SU-DHL-6 (cell line): Measurements from ENCODE around the gene PUS10.

Experiments used
- H2AFZ ChIP-seq: fragments of 200-600 bp; sonication (generic); 2 replicates; pipeline ENCODE4 v1.6.1; 2014; ENCODE audit warnings: low read depth, mild to moderate bottlenecking, moderate library complexity, mixed read lengths, antibody characterized with exemption, low read length; ENCODE audit not compliant: severe bottlenecking
- H3F3A ChIP-seq: fragments of 200-600 bp; shearing (Covaris generic); 2 replicates; pipeline ENCODE4 v1.6.0; 2016; ENCODE audit warnings: antibody characterized with exemption, mild to moderate bottlenecking; ENCODE audit not compliant: insufficient read depth
- H3K27ac ChIP-seq: fragments of 200-600 bp; sonication (generic); 2 replicates; pipeline ENCODE4 v1.5.1; 2016; ENCODE audit warnings: low read depth, mild to moderate bottlenecking, low read length, moderate library complexity, mixed read lengths
- H3K27me3 ChIP-seq: fragments of 200-600 bp; sonication (generic), shearing (Covaris generic); 2 replicates; pipeline ENCODE4 v1.6.0; 2014; ENCODE audit warnings: mild to moderate bottlenecking, low read length
- H3K36me3 ChIP-seq: fragments of 200-600 bp; sonication (generic); 2 replicates; pipeline ENCODE4 v1.6.1; 2014; ENCODE audit warnings: mild to moderate bottlenecking, low read length, mixed read lengths
- H3K4me2 ChIP-seq: fragments of 300-600, 200-600 bp; shearing (Covaris generic), sonication (generic); 2 replicates; pipeline ENCODE4 v1.6.0; 2014; ENCODE audit warnings: low read length, low read depth, mild to moderate bottlenecking; ENCODE audit not compliant: poor library complexity, severe bottlenecking
- H3K4me3 ChIP-seq: fragments of 200-600 bp; sonication (generic); 2 replicates; pipeline ENCODE4 v1.5.1; 2014; ENCODE audit warnings: antibody characterized with exemption, low read length, mild to moderate bottlenecking, mixed read lengths; ENCODE audit not compliant: insufficient read depth, poor library complexity, severe bottlenecking
- H3K79me2 ChIP-seq: fragments of 200-600 bp; sonication (generic); 2 replicates; pipeline ENCODE4 v1.6.1; 2014; ENCODE audit warnings: mild to moderate bottlenecking, low read length, moderate library complexity; ENCODE audit not compliant: insufficient read depth
- H3K9ac ChIP-seq: fragments of 200-600 bp; sonication (generic); 2 replicates; pipeline ENCODE4 v1.7.0; 2014; ENCODE audit warnings: mild to moderate bottlenecking, low read length
- H3K9me2 ChIP-seq: fragments of 200-600 bp; sonication (generic); replicated peaks from 2 replicates; pipeline ENCODE4 v1.6.1; 2014; ENCODE audit warnings: low read length; ENCODE audit not compliant: insufficient read depth
- H3K9me3 ChIP-seq: fragments of 200-600 bp; sonication (generic); 2 replicates; pipeline ENCODE4 v1.6.1; 2014; ENCODE audit warnings: low read length, mixed read lengths; ENCODE audit not compliant: insufficient read depth
- H4K20me1 ChIP-seq: fragments of 200-600 bp; sonication (generic); 2 replicates; pipeline ENCODE4 v1.6.1; 2014; ENCODE audit warnings: low read depth, mild to moderate bottlenecking, antibody characterized with exemption, low read length, moderate library complexity, mixed read lengths
- EZH2phosphoT487 ChIP-seq: fragments of 200-600 bp; sonication (generic), shearing (Covaris generic); conservative IDR thresholded peaks from 2 replicates; pipeline ENCODE4 v1.6.1; 2018; ENCODE audit warnings: mild to moderate bottlenecking, antibody characterized with exemption, low read length, moderate library complexity, mixed read lengths
- TF ChIP-seq, protein P1 (sequence below): fragments of 200-600 bp; sonication (generic); IDR thresholded peaks from one replicate; pipeline ENCODE4 v1.5.1; 2017; ENCODE audit warnings: antibody characterized with exemption, mild to moderate bottlenecking, low read length, moderate library complexity; ENCODE audit not compliant: insufficient read depth, poor library complexity, severe bottlenecking

PUS10 gene

DNA sequence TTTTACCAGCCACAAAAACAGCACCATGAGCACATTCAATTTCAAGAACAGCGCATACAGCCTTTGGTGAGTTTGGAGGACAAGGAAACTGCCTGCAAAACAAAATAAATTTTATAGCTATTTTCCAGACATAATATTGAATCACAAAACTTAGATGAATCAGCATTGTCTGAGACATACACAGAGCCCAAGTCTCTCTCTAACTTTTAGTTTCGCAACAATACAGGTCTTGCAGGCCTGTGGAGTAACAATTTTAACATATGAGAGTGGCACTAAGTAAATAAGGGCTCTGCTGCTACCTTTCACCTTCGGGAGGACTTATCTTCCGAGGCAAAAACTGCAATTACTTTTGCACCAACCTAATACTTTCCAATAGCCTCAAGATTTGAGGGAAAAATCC is 56.6 kb downstream of the PUS10 start:
- H3K9me3 ChIP-seq = no peaks in the 10 kb centered on the region
- H3F3A ChIP-seq = peaks cover 30% of the 10 kb centered on the region
- H3K27me3 ChIP-seq = no peaks in the 10 kb centered on the region
- H3K79me2 ChIP-seq = no peaks in the 10 kb centered on the region
- H3K4me2 ChIP-seq = no peak overlapping the region
- H3K4me3 ChIP-seq = no peak overlapping the region
- TF ChIP-seq, protein P1, sequence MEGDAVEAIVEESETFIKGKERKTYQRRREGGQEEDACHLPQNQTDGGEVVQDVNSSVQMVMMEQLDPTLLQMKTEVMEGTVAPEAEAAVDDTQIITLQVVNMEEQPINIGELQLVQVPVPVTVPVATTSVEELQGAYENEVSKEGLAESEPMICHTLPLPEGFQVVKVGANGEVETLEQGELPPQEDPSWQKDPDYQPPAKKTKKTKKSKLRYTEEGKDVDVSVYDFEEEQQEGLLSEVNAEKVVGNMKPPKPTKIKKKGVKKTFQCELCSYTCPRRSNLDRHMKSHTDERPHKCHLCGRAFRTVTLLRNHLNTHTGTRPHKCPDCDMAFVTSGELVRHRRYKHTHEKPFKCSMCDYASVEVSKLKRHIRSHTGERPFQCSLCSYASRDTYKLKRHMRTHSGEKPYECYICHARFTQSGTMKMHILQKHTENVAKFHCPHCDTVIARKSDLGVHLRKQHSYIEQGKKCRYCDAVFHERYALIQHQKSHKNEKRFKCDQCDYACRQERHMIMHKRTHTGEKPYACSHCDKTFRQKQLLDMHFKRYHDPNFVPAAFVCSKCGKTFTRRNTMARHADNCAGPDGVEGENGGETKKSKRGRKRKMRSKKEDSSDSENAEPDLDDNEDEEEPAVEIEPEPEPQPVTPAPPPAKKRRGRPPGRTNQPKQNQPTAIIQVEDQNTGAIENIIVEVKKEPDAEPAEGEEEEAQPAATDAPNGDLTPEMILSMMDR = no peak
- TF ChIP-seq EZH2phosphoT487 = no peak
- no peak overlapping the region for H3K9ac ChIP-seq
- no peaks in the 10 kb centered on the region for H3K9me2 ChIP-seq
- H2AFZ ChIP-seq = no peak overlapping the region
- H3K27ac ChIP-seq = peak overlapping the region; percentile 45; the same call in 1 of the 2 replicates
- no peaks in the 10 kb centered on the region for H3K36me3 ChIP-seq
- H4K20me1 ChIP-seq = no peaks in the 10 kb centered on the region

DNA sequence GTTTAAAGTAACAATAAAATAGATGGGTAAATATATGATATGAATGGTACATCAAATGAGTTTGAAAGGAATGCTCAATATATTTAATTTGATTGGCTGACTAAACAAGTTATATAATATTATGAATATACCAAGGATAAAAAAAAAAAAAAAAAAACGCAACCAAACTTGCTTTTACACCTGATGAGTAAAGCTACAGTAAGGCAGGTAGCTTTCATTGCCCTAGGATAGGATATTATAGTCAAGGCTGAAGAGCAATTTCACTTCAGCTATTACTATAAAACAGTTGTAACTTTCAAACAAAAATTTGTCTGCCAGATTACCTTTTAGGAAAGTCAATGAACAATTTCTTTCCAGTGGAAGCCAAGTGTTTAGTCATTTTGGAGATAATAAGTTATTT is 57.3 kb downstream of the PUS10 start:
- Histone ChIP-seq H3F3A (peaks cover 23% of the 10 kb centered on the region), H3K9ac (no peak overlapping the region), H3K27ac (peak overlapping the region; percentile 45; the same call in 1 of the 2 replicates), H3K9me2 (no peaks in the 10 kb centered on the region), H3K9me3 (no peaks in the 10 kb centered on the region), H3K79me2 (no peaks in the 10 kb centered on the region), H3K4me3 (no peak overlapping the region), H3K36me3 (no peaks in the 10 kb centered on the region), H3K27me3 (no peaks in the 10 kb centered on the region), H2AFZ (no peak overlapping the region), H4K20me1 (no peaks in the 10 kb centered on the region), H3K4me2 (no peak overlapping the region)
- TF ChIP-seq, protein P1 = no peak
- TF ChIP-seq EZH2phosphoT487 = no peak

DNA sequence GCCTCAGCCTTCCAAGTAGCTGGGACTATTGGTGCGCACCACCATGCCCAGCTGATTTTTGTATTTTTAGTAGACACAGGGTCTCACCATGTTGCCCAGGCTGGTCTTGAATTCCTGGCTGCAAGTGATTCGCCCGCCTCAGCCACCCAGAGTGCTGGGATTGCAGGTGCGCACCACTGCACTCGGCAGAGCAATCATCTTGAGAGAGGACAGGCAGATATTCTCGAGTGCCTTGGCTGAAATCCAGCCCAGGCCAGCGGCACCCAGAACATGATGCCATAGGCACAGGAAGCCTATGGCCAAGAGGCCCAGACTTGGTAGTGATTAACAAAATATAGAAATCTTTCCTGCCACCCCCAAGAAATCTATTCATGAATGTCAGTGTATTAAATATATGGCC is 58.6 kb downstream of the PUS10 start:
- Histone ChIP-seq H3K9me3 (no peaks in the 10 kb centered on the region), H3K9me2 (no peaks in the 10 kb centered on the region), H3K36me3 (no peaks in the 10 kb centered on the region), H3K27ac (no peak overlapping the region), H3K79me2 (no peaks in the 10 kb centered on the region), H3K9ac (no peak overlapping the region), H2AFZ (no peak overlapping the region), H3K4me2 (no peak overlapping the region), H3F3A (peaks cover 12% of the 10 kb centered on the region), H4K20me1 (no peaks in the 10 kb centered on the region), H3K27me3 (no peaks in the 10 kb centered on the region), H3K4me3 (no peak overlapping the region)
- TF ChIP-seq EZH2phosphoT487 = no peak
- TF ChIP-seq, protein P1 = no peak

DNA sequence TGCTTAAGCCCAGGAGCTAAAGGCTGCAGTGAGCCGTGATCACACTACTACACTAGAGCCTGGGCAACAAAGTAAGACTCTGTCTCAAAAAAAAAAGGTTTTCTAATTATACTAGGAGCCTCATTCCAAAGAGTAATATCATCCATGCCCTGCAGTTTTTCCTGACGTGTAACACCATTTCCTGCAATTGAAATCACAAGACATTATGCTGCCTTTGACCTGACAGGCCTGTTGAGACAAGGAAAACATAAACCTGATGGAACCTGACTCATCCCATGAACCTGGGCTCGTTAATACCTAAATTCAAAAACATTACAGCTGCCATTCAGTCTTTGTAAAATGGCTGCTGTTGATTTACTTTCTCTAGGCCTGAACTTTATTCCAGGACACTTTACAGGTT is 59.3 kb downstream of the PUS10 start:
- Histone ChIP-seq H3K9me3 (no peaks in the 10 kb centered on the region), H3K27ac (no peak overlapping the region), H3F3A (peaks cover 8% of the 10 kb centered on the region), H3K36me3 (no peaks in the 10 kb centered on the region), H2AFZ (no peak overlapping the region), H3K4me2 (no peak overlapping the region), H3K27me3 (no peaks in the 10 kb centered on the region), H3K9ac (no peak overlapping the region), H3K79me2 (no peaks in the 10 kb centered on the region), H4K20me1 (no peaks in the 10 kb centered on the region), H3K9me2 (no peaks in the 10 kb centered on the region), H3K4me3 (no peak overlapping the region)
- TF ChIP-seq EZH2phosphoT487 = no peak
- TF ChIP-seq, protein P1 = no peak
